ENCODE results near the gene ARHGAP5.

ARHGAP5 gene

DNA sequence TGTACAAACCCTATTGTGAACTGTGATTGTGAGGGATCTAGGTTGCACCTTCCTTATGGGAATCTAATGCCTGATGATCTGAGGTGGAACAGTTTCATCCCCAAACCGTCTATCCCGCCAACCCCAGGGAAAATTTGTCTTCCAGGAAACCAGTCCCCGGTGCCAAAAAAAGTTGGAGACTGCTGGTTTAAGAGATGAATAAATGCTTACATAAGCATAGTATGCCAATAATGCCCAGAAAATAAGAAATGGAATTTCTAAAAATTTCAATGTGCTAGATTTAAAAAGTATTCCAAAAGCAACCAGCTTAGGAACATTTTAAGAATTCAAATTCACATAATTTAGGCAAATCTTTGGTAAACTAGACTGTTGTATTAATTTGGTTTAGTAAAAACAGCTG, 131.4 kb downstream of the ARHGAP5 start:
- Histone ChIP-seq H3K36me3 (ENCODE audit: control insufficient read depth in 4 of 4, insufficient read depth in 4 of 4, low read length in 3 of 4) (no peaks in the 10 kb centered on the region), H3K27me3 (replicated peaks in 2 of 5; ENCODE audit: control insufficient read depth in 4 of 5, insufficient read depth in 5 of 5, low read length in 4 of 5) (no peaks in the 10 kb centered on the region), H3K9me3 (ENCODE audit: control extremely low read depth in 1 of 5, control insufficient read depth in 4 of 5, insufficient read depth in 2 of 5, low read depth in 1 of 5, low read length in 4 of 5) (no peaks in the 10 kb centered on the region), H3K4me3 (ENCODE audit: control insufficient read depth in 1 of 7, extremely low read depth in 1 of 7, insufficient read depth in 4 of 7, low read depth in 2 of 7, low read length in 6 of 7) (no peak overlapping the region), H3K4me1 (ENCODE audit: control extremely low read depth in 1 of 4, control insufficient read depth in 4 of 4, insufficient read depth in 4 of 4, low read length in 3 of 4) (peaks cover 8 to 22% (median 15%) of the 10 kb centered on the region in 4 experiments), H3K27ac (ENCODE audit: insufficient read depth in 1 of 2, low read depth in 1 of 2, low read length in 2 of 2, poor library complexity in 1 of 2, severe bottlenecking in 2 of 2) (no peak overlapping the region)
- no CpG with 5 or more reads among the region's 3 CpGs for WGBS (ENCODE audit: insufficient coverage)
- ChIA-PET POLR2A (no interaction called here), CTCF (no interaction called here)
- no peak for DNase-seq
